GM18870 (cell line): ENCODE measurements around the gene ADM.

Experiments
- ATAC-seq: cut with Tn5 transposase; IDR thresholded peaks from one replicate; pipeline ENCODE4 v1.9.1; 2021; ENCODE audit warnings: moderate library complexity; ENCODE audit not compliant: unreplicated experiment

Gene ADM

GRCh38 chr11:10309163-10310093, 4.6 kb downstream of the ADM start:
- ATAC-seq = no peak

DNA sequence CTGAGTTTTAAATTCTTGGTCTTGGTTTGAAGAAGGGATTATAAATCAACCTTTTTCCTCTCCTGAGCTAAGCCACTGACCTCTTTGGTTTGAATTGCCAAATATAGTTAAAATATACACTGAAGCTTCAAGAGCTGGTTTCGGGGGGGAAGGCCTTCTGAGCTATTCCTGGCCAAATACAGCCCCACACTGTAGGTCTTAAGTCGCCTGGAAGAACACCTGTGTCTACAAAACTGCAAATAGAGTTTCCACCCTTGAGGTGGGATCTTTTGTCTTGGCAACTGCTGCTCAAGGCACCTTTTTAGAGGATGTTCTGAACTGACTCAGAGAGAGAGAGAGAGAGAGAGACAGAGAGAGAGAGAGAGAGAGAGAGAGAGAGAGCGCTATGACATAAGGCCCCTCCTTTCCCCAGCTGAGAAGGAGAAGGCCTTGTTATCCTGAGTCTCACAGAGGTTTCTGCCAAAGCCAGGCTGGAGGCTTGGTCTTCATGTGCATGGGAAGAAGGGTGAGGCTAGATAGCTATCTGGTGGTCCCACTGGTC, 5.5 kb downstream of the ADM start:
- no peak for ATAC-seq

GRCh38 chr11:10311802-10312201, 6.9 kb downstream of the ADM start:
- ATAC-seq = no peak

DNA sequence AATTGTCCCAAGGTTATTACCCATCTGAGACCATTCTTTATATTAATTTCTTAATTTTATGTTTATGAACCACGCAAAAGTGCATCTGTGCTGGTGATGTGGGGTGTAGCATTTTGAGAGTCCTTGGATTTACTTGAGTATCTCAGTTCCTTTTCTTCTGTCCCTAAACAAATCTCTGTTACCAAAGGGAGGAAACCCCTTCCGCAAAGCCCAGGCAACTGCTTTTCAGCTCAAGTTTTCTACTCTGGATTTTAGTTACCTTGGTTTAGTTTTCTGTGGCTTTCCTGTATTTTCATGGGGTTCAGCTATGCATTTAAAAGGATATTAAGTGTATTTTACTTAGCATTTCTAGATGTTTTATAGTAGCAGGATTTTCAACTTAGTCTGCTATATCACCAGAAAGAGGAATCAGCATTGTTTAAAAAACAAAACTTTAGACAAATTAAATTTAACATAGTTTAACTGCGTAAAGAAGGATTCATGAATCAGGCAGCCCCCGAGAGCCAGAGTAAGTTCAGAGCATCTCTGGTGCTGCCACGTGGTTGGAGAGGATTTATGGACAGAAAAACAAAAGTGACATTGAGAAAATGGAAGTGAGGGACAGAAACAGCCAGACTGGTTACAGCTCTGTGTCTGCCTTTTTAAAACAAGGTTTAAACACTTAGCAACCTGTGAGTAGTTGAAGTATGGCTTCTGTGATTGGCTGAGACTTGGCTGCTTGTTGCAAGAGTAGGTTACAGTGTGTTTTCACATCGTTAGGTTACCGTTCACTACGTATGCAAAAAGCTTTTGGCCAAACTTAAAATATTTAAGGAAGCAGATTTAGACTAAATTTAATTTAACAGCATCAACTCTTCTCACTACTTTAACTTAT, 9.6 kb downstream of the ADM start:
- peak; percentile 84 for ATAC-seq

- no peak for ATAC-seq
These were observed 10.2 kb downstream of the ADM start for GRCh38 chr11:10315083-10315482.

DNA sequence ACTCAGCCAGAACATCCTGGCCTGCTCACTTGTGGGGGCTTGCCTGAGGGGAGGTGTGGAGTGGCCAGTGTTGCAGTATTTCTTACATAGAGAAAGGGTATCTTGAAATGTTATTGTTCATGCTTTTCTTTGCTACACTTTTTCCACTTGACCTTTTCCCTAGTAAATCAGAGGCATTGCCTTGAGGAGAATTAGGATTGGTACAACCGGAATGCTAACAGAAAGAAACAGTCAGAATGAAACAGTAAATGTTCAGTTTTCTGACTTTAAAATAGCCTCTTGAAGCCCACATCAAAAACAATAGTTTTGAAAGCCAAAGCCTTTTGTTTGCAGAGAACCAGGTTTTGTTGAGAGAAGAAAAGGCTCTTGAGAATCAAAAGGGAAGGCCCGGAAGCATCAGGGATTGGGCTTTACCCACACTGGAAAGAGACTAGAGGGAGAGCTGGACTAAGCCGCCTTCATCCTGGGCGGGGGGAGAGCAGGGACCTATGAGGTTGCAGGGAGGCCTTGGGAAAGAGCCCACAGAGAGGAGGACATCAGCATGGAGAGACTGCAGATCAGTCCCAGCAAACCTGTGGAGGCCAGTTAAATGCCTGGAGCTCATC, 12.4 kb downstream of the ADM start:
- no peak for ATAC-seq

DNA sequence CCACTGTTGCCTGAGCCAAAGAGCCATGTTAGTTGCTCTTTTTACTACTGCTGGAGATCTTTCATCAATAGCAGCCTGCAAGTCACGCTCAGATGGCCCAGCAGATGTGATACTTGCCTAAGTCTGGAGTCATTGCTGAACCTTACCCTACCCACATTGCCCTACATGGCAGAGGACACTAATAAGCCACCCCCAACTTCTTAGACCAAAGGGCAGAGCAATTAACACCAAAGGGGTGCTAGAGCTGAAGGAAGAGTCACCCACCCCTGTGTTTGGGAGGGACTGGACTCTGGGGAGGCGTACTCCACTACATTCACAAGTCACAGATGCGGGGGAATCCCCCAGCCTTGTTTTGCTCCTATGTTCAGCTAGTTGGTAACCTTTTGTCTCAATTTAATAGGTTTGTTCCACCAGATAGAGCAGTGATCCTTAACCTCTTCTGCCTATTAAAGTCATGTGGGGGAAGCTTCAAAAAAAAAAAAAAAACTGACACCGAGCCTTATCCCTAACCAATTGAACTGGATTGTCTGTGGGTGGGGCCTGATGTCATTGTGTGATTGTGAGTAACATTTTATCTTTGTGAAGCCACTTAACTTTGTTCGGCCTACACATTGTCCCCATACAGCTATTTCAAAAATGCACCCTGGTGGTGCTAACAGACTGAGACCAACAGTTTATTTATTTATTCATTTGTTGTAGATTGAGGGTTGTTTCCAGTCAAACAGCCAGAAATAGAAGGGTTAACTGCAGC, 13.1 kb downstream of the ADM start:
- peak; percentile 59 for ATAC-seq

- ATAC-seq = no peak
These were observed 13.6 kb downstream of the ADM start for GRCh38 chr11:10318527-10318802.

DNA sequence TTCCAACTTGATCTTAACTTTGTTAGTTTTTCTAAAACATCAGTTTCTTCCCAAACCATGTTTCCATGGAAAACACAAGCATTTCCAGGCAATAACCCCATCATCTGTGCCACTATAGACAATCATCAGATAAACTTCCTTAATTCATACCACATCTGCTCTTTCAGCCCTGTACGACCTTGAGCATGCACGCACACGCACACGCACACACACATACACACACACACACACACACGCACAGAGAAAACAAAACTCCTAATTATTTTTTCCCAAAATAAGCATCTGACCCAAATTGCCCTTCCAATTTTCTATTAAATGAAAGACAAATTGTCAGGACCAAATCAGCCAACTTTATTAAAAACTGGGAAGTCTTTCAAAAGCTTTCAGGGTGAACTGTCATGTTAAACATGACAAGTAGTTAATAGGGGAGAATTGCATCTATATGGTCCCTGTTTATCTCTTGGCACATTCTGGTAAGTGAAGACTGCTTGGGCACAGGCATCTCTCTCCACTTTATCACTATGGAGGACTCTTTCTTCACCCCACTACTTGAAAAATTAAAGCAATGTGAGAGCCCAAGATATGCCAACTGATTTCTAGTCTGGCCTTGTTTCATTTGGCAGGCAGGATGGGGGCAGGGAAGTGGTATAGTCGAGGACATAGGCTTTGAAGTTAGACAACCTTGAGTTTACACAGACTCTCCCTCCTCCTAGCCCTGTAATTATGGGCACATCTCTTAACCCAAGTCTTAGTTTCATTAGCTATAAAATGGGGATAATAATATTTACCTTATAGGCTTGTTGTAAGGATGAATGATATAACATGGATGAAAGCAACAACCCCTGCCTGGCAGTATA, 15.1 kb downstream of the ADM start:
- ATAC-seq = no peak

GRCh38 chr11:10320736-10321465, 16.0 kb downstream of the ADM start:
- ATAC-seq = no peak

- ATAC-seq = no peak
These were observed 17.5 kb downstream of the ADM start for GRCh38 chr11:10322401-10322800.

DNA sequence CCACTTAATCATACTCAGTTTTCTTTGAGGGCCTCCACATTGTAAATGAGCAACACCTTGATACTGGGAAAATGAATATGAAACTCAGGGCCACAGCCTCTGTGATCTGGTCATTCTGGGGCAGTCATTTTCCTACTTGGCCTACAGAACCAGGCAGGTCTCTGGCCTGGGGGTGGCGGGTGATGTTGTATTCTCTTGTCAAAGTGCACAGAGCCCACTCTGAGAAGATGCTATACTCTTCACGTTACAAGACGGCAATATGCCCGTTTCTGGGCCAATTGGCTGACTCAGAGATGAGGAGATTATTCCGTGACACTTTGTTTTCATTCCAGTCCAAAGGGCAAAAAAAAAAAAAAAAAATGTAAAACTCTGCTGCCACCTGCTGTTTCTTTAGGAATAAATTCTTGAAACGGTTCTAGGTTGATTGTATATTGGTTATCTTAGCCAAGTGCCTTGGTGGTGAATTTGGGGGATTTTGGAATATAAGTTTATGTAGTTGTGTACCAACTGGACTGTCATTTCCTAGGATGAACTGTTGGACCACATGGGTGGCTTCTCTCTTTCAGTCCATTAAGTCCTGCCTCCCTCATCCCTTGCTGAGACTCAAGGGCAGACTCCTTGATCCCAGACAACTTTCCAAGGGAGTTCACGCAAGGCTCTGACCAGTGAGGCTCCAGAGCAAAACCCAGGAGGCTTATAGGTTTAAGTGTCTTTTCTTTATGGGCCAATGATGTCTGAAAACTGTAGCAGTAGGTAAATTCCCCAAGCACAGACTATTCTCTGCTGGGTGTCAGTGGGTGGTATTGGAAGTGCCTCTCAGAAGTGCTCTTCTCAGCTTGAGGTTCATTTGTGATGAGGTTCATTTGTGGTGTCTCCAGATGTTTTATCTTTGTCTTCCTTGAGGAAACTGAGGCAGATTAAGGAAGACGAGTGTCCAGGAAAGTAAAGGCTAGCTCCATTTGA, 18.2 kb downstream of the ADM start:
- peak; percentile 63 for ATAC-seq

GRCh38 chr11:10323793-10324170, 18.9 kb downstream of the ADM start:
- ATAC-seq = no peak

- no peak for ATAC-seq
These were observed 19.6 kb downstream of the ADM start for GRCh38 chr11:10324474-10324873.

DNA sequence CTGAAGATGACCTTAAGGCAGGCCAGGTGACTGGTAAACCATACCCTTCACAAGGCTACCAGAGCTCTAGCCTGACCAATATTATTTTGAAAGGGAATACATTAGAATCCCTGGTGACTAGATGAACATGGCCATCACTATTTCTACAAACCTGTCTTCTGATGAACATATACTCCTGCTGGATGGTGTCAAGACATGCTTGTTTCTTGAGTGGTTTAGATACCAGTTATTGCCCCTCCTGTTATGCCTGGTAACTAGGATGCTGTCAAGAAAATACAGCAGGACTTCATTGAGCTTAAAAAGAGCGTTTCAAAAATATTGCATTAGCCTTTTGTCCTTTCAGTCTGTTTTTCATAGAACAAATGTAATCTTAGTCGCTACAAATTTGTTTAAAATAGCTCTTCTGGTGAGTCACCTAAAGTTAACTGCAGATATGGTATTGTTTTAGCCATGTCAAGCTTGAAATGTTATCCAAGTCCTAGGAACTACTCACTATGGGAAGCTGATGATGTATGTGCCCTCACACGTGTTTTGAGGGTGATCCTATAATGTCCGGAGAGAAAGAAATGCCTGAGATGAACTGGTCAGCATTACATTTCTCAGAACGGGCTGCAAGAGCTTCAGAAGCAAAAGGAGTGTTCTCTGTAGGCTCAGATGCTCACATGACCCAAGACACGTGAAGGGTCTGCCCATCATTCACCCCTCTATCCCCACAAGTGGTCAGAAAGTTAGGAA, 20.6 kb downstream of the ADM start:
- no peak for ATAC-seq

GRCh38 chr11:10326012-10326964, 21.4 kb downstream of the ADM start:
- no peak for ATAC-seq
